ENCODE results near the gene ARFGAP1.

Gene ARFGAP1

GRCh38 chr20:63265891-63266515 is 6.6 kb upstream of the ARFGAP1 start:
- H3K9ac ChIP-seq (ENCODE audit: low read length): no peak overlapping the region
- no peaks in the 10 kb centered on the region for H3K36me3 ChIP-seq (ENCODE audit: control insufficient read depth, insufficient read depth, low read length)
- H3K9me3 ChIP-seq (ENCODE audit: control insufficient read depth, low read length): no peaks in the 10 kb centered on the region
- no peak overlapping the region for H3K4me3 ChIP-seq (ENCODE audit: low read length)
- H3K27me3 ChIP-seq (ENCODE audit: control insufficient read depth, insufficient read depth, low read length): peaks cover 30% of the 10 kb centered on the region
- H3K4me1 ChIP-seq (ENCODE audit: control insufficient read depth, insufficient read depth, low read length): no peaks in the 10 kb centered on the region

GRCh38 chr20:63267691-63268090 is 4.9 kb upstream of the ARFGAP1 start:
- peaks cover 17% of the 10 kb centered on the region for H3K27me3 ChIP-seq (ENCODE audit: control insufficient read depth, insufficient read depth, low read length)
- H3K9me3 ChIP-seq (ENCODE audit: control insufficient read depth, low read length): no peaks in the 10 kb centered on the region
- H3K4me1 ChIP-seq (ENCODE audit: control insufficient read depth, insufficient read depth, low read length): no peaks in the 10 kb centered on the region
- H3K4me3 ChIP-seq (ENCODE audit: low read length): no peak overlapping the region
- H3K9ac ChIP-seq (ENCODE audit: low read length): no peak overlapping the region
- no peaks in the 10 kb centered on the region for H3K36me3 ChIP-seq (ENCODE audit: control insufficient read depth, insufficient read depth, low read length)

- Histone ChIP-seq H3K9ac (ENCODE audit: low read length) (no peak overlapping the region), H3K4me1 (ENCODE audit: control insufficient read depth, insufficient read depth, low read length) (no peaks in the 10 kb centered on the region), H3K36me3 (ENCODE audit: control insufficient read depth, insufficient read depth, low read length) (no peaks in the 10 kb centered on the region), H3K27me3 (ENCODE audit: control insufficient read depth, insufficient read depth, low read length) (peaks cover 17% of the 10 kb centered on the region), H3K9me3 (ENCODE audit: control insufficient read depth, low read length) (no peaks in the 10 kb centered on the region), H3K4me3 (ENCODE audit: low read length) (no peak overlapping the region)
Measured at GRCh38 chr20:63268256-63268655, 4.4 kb upstream of the ARFGAP1 start.

GRCh38 chr20:63268671-63269439 is 3.8 kb upstream of the ARFGAP1 start:
- no peak overlapping the region for H3K4me3 ChIP-seq (ENCODE audit: low read length)

GRCh38 chr20:63269724-63270123 is 2.9 kb upstream of the ARFGAP1 start:
- Histone ChIP-seq H3K27me3 (ENCODE audit: control insufficient read depth, insufficient read depth, low read length) (peaks cover 15% of the 10 kb centered on the region), H3K36me3 (ENCODE audit: control insufficient read depth, insufficient read depth, low read length) (no peaks in the 10 kb centered on the region), H3K4me1 (ENCODE audit: control insufficient read depth, insufficient read depth, low read length) (peaks cover 11% of the 10 kb centered on the region), H3K9ac (ENCODE audit: low read length) (no peak overlapping the region), H3K4me3 (ENCODE audit: low read length) (no peak overlapping the region), H3K9me3 (ENCODE audit: control insufficient read depth, low read length) (no peaks in the 10 kb centered on the region)

More at GRCh38 chr20:63268671-63269439, 3.8 kb upstream of the ARFGAP1 start:
- Histone ChIP-seq H3K36me3 (ENCODE audit: control insufficient read depth, insufficient read depth, low read length) (no peaks in the 10 kb centered on the region), H3K9ac (ENCODE audit: low read length) (no peak overlapping the region), H3K4me1 (ENCODE audit: control insufficient read depth, insufficient read depth, low read length) (peaks cover 5% of the 10 kb centered on the region), H3K27me3 (ENCODE audit: control insufficient read depth, insufficient read depth, low read length) (peaks cover 17% of the 10 kb centered on the region), H3K9me3 (ENCODE audit: control insufficient read depth, low read length) (no peaks in the 10 kb centered on the region)

GRCh38 chr20:63270606-63271325 is 1.8 kb upstream of the ARFGAP1 start:
- Histone ChIP-seq H3K27me3 (ENCODE audit: control insufficient read depth, insufficient read depth, low read length) (peaks cover 14% of the 10 kb centered on the region), H3K36me3 (ENCODE audit: control insufficient read depth, insufficient read depth, low read length) (no peaks in the 10 kb centered on the region), H3K9ac (ENCODE audit: low read length) (no peak overlapping the region)

GRCh38 chr20:63273059-63273579 is 506 bp downstream of the ARFGAP1 start:
- Histone ChIP-seq H3K4me1 (ENCODE audit: control insufficient read depth, insufficient read depth, low read length) (peaks cover 12% of the 10 kb centered on the region), H3K36me3 (ENCODE audit: control insufficient read depth, insufficient read depth, low read length) (peaks cover 8% of the 10 kb centered on the region), H3K9ac (ENCODE audit: low read length) (peak overlapping the region; percentile 72), H3K4me3 (ENCODE audit: low read length) (peak overlapping the region; percentile 62), H3K27me3 (ENCODE audit: control insufficient read depth, insufficient read depth, low read length) (peaks cover 2% of the 10 kb centered on the region), H3K9me3 (ENCODE audit: control insufficient read depth, low read length) (no peaks in the 10 kb centered on the region)

More at GRCh38 chr20:63270606-63271325, 1.8 kb upstream of the ARFGAP1 start:
- Histone ChIP-seq H3K4me3 (ENCODE audit: low read length) (no peak overlapping the region), H3K4me1 (ENCODE audit: control insufficient read depth, insufficient read depth, low read length) (peaks cover 12% of the 10 kb centered on the region), H3K9me3 (ENCODE audit: control insufficient read depth, low read length) (no peaks in the 10 kb centered on the region)

- H3K4me3 ChIP-seq (ENCODE audit: low read length): peak overlapping the region; percentile 62
- H3K4me1 ChIP-seq (ENCODE audit: control insufficient read depth, insufficient read depth, low read length): peaks cover 12% of the 10 kb centered on the region
- H3K9me3 ChIP-seq (ENCODE audit: control insufficient read depth, low read length): no peaks in the 10 kb centered on the region
- H3K36me3 ChIP-seq (ENCODE audit: control insufficient read depth, insufficient read depth, low read length): peaks cover 8% of the 10 kb centered on the region
- H3K27me3 ChIP-seq (ENCODE audit: control insufficient read depth, insufficient read depth, low read length): no peaks in the 10 kb centered on the region
- H3K9ac ChIP-seq (ENCODE audit: low read length): peak overlapping the region; percentile 72
Measured at GRCh38 chr20:63273635-63274380, 1.2 kb downstream of the ARFGAP1 start.

GRCh38 chr20:63274381-63275228 is 2.0 kb downstream of the ARFGAP1 start:
- no peaks in the 10 kb centered on the region for H3K9me3 ChIP-seq (ENCODE audit: control insufficient read depth, low read length)
- H3K27me3 ChIP-seq (ENCODE audit: control insufficient read depth, insufficient read depth, low read length): no peaks in the 10 kb centered on the region
- H3K4me1 ChIP-seq (ENCODE audit: control insufficient read depth, insufficient read depth, low read length): peaks cover 12% of the 10 kb centered on the region
- H3K9ac ChIP-seq (ENCODE audit: low read length): no peak overlapping the region
- H3K4me3 ChIP-seq (ENCODE audit: low read length): no peak overlapping the region
- peaks cover 8% of the 10 kb centered on the region for H3K36me3 ChIP-seq (ENCODE audit: control insufficient read depth, insufficient read depth, low read length)

- H3K9me3 ChIP-seq (ENCODE audit: control insufficient read depth, low read length): no peaks in the 10 kb centered on the region
- no peak overlapping the region for H3K4me3 ChIP-seq (ENCODE audit: low read length)
- peaks cover 8% of the 10 kb centered on the region for H3K36me3 ChIP-seq (ENCODE audit: control insufficient read depth, insufficient read depth, low read length)
- peaks cover 12% of the 10 kb centered on the region for H3K4me1 ChIP-seq (ENCODE audit: control insufficient read depth, insufficient read depth, low read length)
- H3K27me3 ChIP-seq (ENCODE audit: control insufficient read depth, insufficient read depth, low read length): no peaks in the 10 kb centered on the region
- no peak overlapping the region for H3K9ac ChIP-seq (ENCODE audit: low read length)
Measured at GRCh38 chr20:63275825-63276224, 3.2 kb downstream of the ARFGAP1 start.

GRCh38 chr20:63276956-63277355 is 4.3 kb downstream of the ARFGAP1 start:
- H3K36me3 ChIP-seq (ENCODE audit: control insufficient read depth, insufficient read depth, low read length): peaks cover 8% of the 10 kb centered on the region

More at GRCh38 chr20:63276956-63277355, 4.3 kb downstream of the ARFGAP1 start:
- Histone ChIP-seq H3K27me3 (ENCODE audit: control insufficient read depth, insufficient read depth, low read length) (no peaks in the 10 kb centered on the region), H3K4me1 (ENCODE audit: control insufficient read depth, insufficient read depth, low read length) (peaks cover 12% of the 10 kb centered on the region), H3K4me3 (ENCODE audit: low read length) (no peak overlapping the region), H3K9ac (ENCODE audit: low read length) (no peak overlapping the region), H3K9me3 (ENCODE audit: control insufficient read depth, low read length) (no peaks in the 10 kb centered on the region)
